Right ventricle myocardium superior (tissue), 1 donor: ENCODE results near the gene MAN1C1. TPM values are rescaled to one million over a fixed set of nuclear protein-coding genes. Genes with fewer than 3 reads are reported as not detected.

ENCODE experiments used
- total RNA-seq: library from RNA; stranded (reverse); fragmentation: NEBNext Ultra II Directional; extraction: Animal tissue kit (Norgen Biotek cat#: 25700); gene quantifications from one replicate; pipeline ENCODE4 v1.2.1, GENCODE V29; 2021
- donor health status: DM: no; HTN: yes; CAD: no; lungs with severe emphysema.

MAN1C1 gene
- total RNA-seq, 1 donor from 2014 or later = 17.5 TPM

Other genes starting within 250 kb of the MAN1C1 start
- gene RHCE, start 196.0 kb upstream of the MAN1C1 start, total RNA-seq = 1.0 TPM
- 14.8 TPM for gene MACO1, start 185.9 kb upstream of the MAN1C1 start, total RNA-seq
- gene LDLRAP1, start 73.2 kb upstream of the MAN1C1 start, total RNA-seq = 11.8 TPM
- gene SELENON, start 183.4 kb downstream of the MAN1C1 start, total RNA-seq = 39.6 TPM
- 222 TPM for gene MTFR1L, start 203.2 kb downstream of the MAN1C1 start, total RNA-seq
- 0.11 TPM for gene AUNIP, start 242.7 kb downstream of the MAN1C1 start, total RNA-seq